Endothelial cell of umbilical vein (primary cell): Measurements from ENCODE around the gene CACNA2D1. TPM values are rescaled to one million over a fixed set of nuclear protein-coding genes. Genes with fewer than 3 reads are reported as not detected.

Source experiments
- BruUV-seq: library from RNA; stranded (reverse); fragments of 400-500 nt; replicated peaks from 2 replicates; lab custom pipeline; 2021; lab: Mats Ljungman, UMichigan
- CTCF ChIA-PET: fragments of 300-600, 350-600 bp; sonication (Branson Sonifier 250); formaldehyde crosslinking; loops from one replicate; lab custom pipeline; 2021; ENCODE audit warnings: antibody characterized with exemption, inconsistent platforms; lab: Charles Lee
- POLR2A ChIA-PET: fragments of 300-600, 350-600 bp; sonication (Branson Sonifier 250); formaldehyde crosslinking; loops from one replicate; lab custom pipeline; 2021; ENCODE audit warnings: antibody characterized with exemption, inconsistent platforms; lab: Charles Lee
- DNase-seq: peaks from one replicate; pipeline ENCODE4 v3.0.0-alpha.2; 2011; ENCODE audit warnings: low read depth, low spot score
- FAIRE-seq: peaks from 2 replicates; lab custom pipeline; 2011; peaks lifted over from hg19 to GRCh38; lab: Jason Lieb, UNC
- H2AFZ ChIP-seq: 2 replicates; pipeline ENCODE4 v1.6.0; 2012; ENCODE audit warnings: low read depth, low read length, control low read depth, inconsistent platforms
- H3K27ac ChIP-seq: 2 replicates; pipeline ENCODE4 v1.5.1; 2011; ENCODE audit warnings: low read depth, mild to moderate bottlenecking, control low read depth, low read length, moderate library complexity; ENCODE audit not compliant: insufficient read depth
- H3K27me3 ChIP-seq, 2 experiments: 2 replicates each; pipeline versions ENCODE4 v1.6.0 to v1.6.1; 2011; ENCODE audit warnings: low read length in 2 of 2, mixed read lengths in 1 of 2; ENCODE audit not compliant: control insufficient read depth in 2 of 2, insufficient read depth in 2 of 2
- H3K36me3 ChIP-seq, 2 experiments: 2 replicates in 1 of 2; 3 replicates in 1 of 2; pipeline ENCODE4 v1.5.1; 2011; ENCODE audit warnings: low read length in 2 of 2, mild to moderate bottlenecking in 1 of 2, moderate library complexity in 1 of 2; ENCODE audit not compliant: control insufficient read depth in 2 of 2, insufficient read depth in 2 of 2; ENCODE audit errors: extremely low read depth in 1 of 2
- H3K4me1 ChIP-seq: 3 replicates; pipeline ENCODE4 v1.5.1; 2011; ENCODE audit warnings: mild to moderate bottlenecking, low read length; ENCODE audit not compliant: control insufficient read depth, insufficient read depth; ENCODE audit errors: extremely low read depth
- H3K4me2 ChIP-seq: 2 replicates; pipeline ENCODE4 v1.6.1; 2011; ENCODE audit warnings: low read length, control low read depth, mixed read lengths; ENCODE audit not compliant: insufficient read depth
- H3K4me3 ChIP-seq, 3 experiments: fragments of 200-600 bp in 1 of 3; sonication (generic), shearing (Covaris generic) in 1 of 3; replicated peaks in 1 of 3; 2 replicates each; pipeline ENCODE4 v1.5.1; 2011 to 2016; ENCODE audit warnings: control low read depth in 3 of 3, low read length in 3 of 3, mild to moderate bottlenecking in 2 of 3, inconsistent platforms in 1 of 3, low read depth in 1 of 3, moderate library complexity in 1 of 3; ENCODE audit not compliant: insufficient read depth in 1 of 3
- H3K79me2 ChIP-seq: 2 replicates; pipeline ENCODE4 v1.6.0; 2012; ENCODE audit warnings: low read length, inconsistent platforms; ENCODE audit not compliant: control insufficient read depth, insufficient read depth
- H3K9ac ChIP-seq: replicated peaks from 2 replicates; pipeline ENCODE3; 2011; ENCODE audit warnings: low read length, control low read depth; ENCODE audit not compliant: insufficient read depth; ENCODE audit errors: extremely low read depth
- H3K9me1 ChIP-seq: replicated peaks from 3 replicates; pipeline ENCODE4 v1.6.0; 2011; ENCODE audit warnings: mild to moderate bottlenecking, low read length; ENCODE audit not compliant: control insufficient read depth, insufficient read depth; ENCODE audit errors: extremely low read depth
- H3K9me3 ChIP-seq: replicated peaks from 2 replicates; pipeline ENCODE4 v1.5.1; 2012; ENCODE audit warnings: low read length, inconsistent platforms; ENCODE audit not compliant: control insufficient read depth, insufficient read depth
- H4K20me1 ChIP-seq: replicated peaks from 2 replicates; pipeline ENCODE3; 2011; ENCODE audit warnings: mild to moderate bottlenecking, low read length; ENCODE audit not compliant: control insufficient read depth, insufficient read depth; ENCODE audit errors: extremely low read depth
- CTCF ChIP-seq, 2 donors: IDR thresholded peaks; 1 replicate in 1 of 2; 2 replicates in 1 of 2; pipeline ENCODE4 v1.5.1; 2011; ENCODE audit warnings: low read length in 2 of 2, mild to moderate bottlenecking in 2 of 2, moderate library complexity in 2 of 2, control low read depth in 1 of 2, inconsistent platforms in 1 of 2, low read depth in 1 of 2; ENCODE audit not compliant: insufficient read depth in 1 of 2; ENCODE audit errors: extremely low read depth in 1 of 2
- EZH2 ChIP-seq: IDR thresholded peaks from 2 replicates; pipeline ENCODE4 v1.6.1; 2012; ENCODE audit warnings: borderline replicate concordance, low read depth, mild to moderate bottlenecking, moderate library complexity, low read length, inconsistent platforms; ENCODE audit not compliant: severe bottlenecking
- FOS ChIP-seq: IDR thresholded peaks from 2 replicates; pipeline ENCODE4 v1.6.1; 2011; ENCODE audit warnings: mild to moderate bottlenecking, low read length, moderate library complexity, borderline replicate concordance; ENCODE audit not compliant: insufficient read depth
- GATA2 ChIP-seq: IDR thresholded peaks from 2 replicates; pipeline ENCODE4 v1.7.0; 2011; ENCODE audit warnings: low read depth, mild to moderate bottlenecking, moderate library complexity, mixed read lengths, low read length; ENCODE audit not compliant: insufficient read length, insufficient read depth
- JUN ChIP-seq: IDR thresholded peaks from 2 replicates; pipeline ENCODE4 v1.6.1; 2011; ENCODE audit warnings: borderline replicate concordance, low read depth; ENCODE audit not compliant: insufficient read length, insufficient read depth
- MAX ChIP-seq: IDR thresholded peaks from 2 replicates; pipeline ENCODE4 v1.6.1; 2011; ENCODE audit not compliant: insufficient read depth, insufficient read length
- MYC ChIP-seq: IDR thresholded peaks from one replicate; pipeline ENCODE4 v1.6.1; 2011; ENCODE audit warnings: mild to moderate bottlenecking, low read depth, low read length
- POLR2A ChIP-seq: IDR thresholded peaks from 2 replicates; pipeline ENCODE4 v1.6.1; 2012; ENCODE audit warnings: low read depth, mild to moderate bottlenecking, control low read depth, low read length
- POLR2AphosphoS5 ChIP-seq: IDR thresholded peaks from 2 replicates; pipeline ENCODE4 v1.6.1; 2012; ENCODE audit warnings: low read depth, mild to moderate bottlenecking, control low read depth, low read length, moderate library complexity; ENCODE audit not compliant: insufficient read depth
- dilution Hi-C: fragments of 300-500 bp; cut with MboI; formaldehyde crosslinking; loops from one replicate; pipeline ENCODE4 v1.15.0; 2019; ENCODE audit warnings: low sequenced_read_pairs; ENCODE audit not compliant: extremely low pct_ligation_motif_present
- intact Hi-C: fragments of 100-400 bp; cut with micrococcal nuclease; formaldehyde crosslinking; loops from one replicate; pipeline ENCODE4 v1.10.0; 2022
- polyA plus RNA-seq, 4 experiments: library from polyadenylated mRNA; depleted of rRNA in 3 of 4; stranded (reverse) in 3 of 4; unstranded in 1 of 4; fragments of >200 nt; gene quantifications; 2 replicates each; pipeline versions ENCODE4 v1.2.1 to v1.2.3, GENCODE V29; 2011 to 2012; ENCODE audit warnings: missing spikeins in 1 of 4
- total RNA-seq: library from RNA; stranded (reverse); gene quantifications from 2 replicates; pipeline ENCODE4 v1.2.3, GENCODE V29; 2021

CACNA2D1 gene
- total and polyA plus RNA-seq, 2 donors (not counting 3 experiments of a cell fraction or from before 2014, with no cell fraction given): 4.1 to 38.6 TPM

GRCh38 chr7:82384779-82385178 is 58.8 kb downstream of the CACNA2D1 start:
- no peak overlapping the region for H2AFZ ChIP-seq
- no peaks in the 10 kb centered on the region for H3K4me1 ChIP-seq
- no peak overlapping the region for H3K4me3 ChIP-seq
- POLR2A ChIA-PET: no interaction called here
- no TSS peak for BruUV-seq
- H3K4me2 ChIP-seq: no peak overlapping the region
- FAIRE-seq: no peak
- no peaks in the 10 kb centered on the region for H3K9me1 ChIP-seq
- no peaks in the 10 kb centered on the region for H4K20me1 ChIP-seq
- CTCF ChIA-PET: interaction anchor here (0.9 to 1.4 kb wide), 2 partner anchors 13 to 148 kb away, joined by 3 to 4 read pairs; no protein-coding TSS in a partner anchor
- DNase-seq: no peak
- H3K9me3 ChIP-seq: no peaks in the 10 kb centered on the region
- no peaks in the 10 kb centered on the region for H3K27me3 ChIP-seq
- H3K9ac ChIP-seq: no peak overlapping the region
- TF ChIP-seq EZH2 (no peak), FOS (no peak), POLR2A (no peak), POLR2AphosphoS5 (no peak), JUN (no peak), MAX (no peak)
- H3K27ac ChIP-seq: no peak overlapping the region
- no peaks in the 10 kb centered on the region for H3K79me2 ChIP-seq
- dilution Hi-C loops (no loop called here), intact Hi-C loops (no loop called here)
- H3K36me3 ChIP-seq: no peaks in the 10 kb centered on the region

GRCh38 chr7:82384051-82384464 is 59.5 kb downstream of the CACNA2D1 start:
- CTCF ChIA-PET: interaction anchor here (0.9 kb wide), 1 partner anchor 147 kb away, joined by 3 read pairs; no protein-coding TSS in a partner anchor
- dilution Hi-C loops: no loop called here
- DNase-seq: no peak

More at GRCh38 chr7:82384051-82384464, 59.5 kb downstream of the CACNA2D1 start:
- FAIRE-seq: no peak
- no peaks in the 10 kb centered on the region for H3K36me3 ChIP-seq
- H3K27ac ChIP-seq: no peak overlapping the region
- no peaks in the 10 kb centered on the region for H3K4me1 ChIP-seq
- H3K4me2 ChIP-seq: no peak overlapping the region
- no peaks in the 10 kb centered on the region for H3K79me2 ChIP-seq
- no peaks in the 10 kb centered on the region for H3K9me1 ChIP-seq
- H3K27me3 ChIP-seq: no peaks in the 10 kb centered on the region
- H4K20me1 ChIP-seq: no peaks in the 10 kb centered on the region
- H3K9me3 ChIP-seq: no peaks in the 10 kb centered on the region
- H2AFZ ChIP-seq: no peak overlapping the region
- BruUV-seq: no TSS peak
- no peak overlapping the region for H3K4me3 ChIP-seq
- intact Hi-C loops: no loop called here
- TF ChIP-seq EZH2 (no peak), MYC (no peak), MAX (no peak), POLR2A (no peak), CTCF (IDR thresholded peaks at IDR 0.05; ENCODE audit: extremely low read depth in 1 of 2, insufficient read depth in 1 of 2, low read depth in 1 of 2, low read length in 2 of 2) (no peak), JUN (no peak), POLR2AphosphoS5 (no peak), GATA2 (no peak), FOS (no peak)
- no peak overlapping the region for H3K9ac ChIP-seq
- POLR2A ChIA-PET: no interaction called here
